Renal cortex interstitium (tissue), 11 donors: ENCODE data around the gene PMPCA. TPM values are rescaled to one million over a fixed set of nuclear protein-coding genes. Genes with fewer than 3 reads are reported as not detected.

Experiments
- DNase-seq, 11 donors: peaks; one replicate each; pipeline ENCODE4 v3.0.0-alpha.2; 2013; ENCODE audit warnings: low read depth in 9 of 11, low spot score in 4 of 11; ENCODE audit errors: extremely low read depth in 1 of 11
- polyA plus RNA-seq, 3 donors: library from polyadenylated mRNA; unstranded; fragments of 120-200 nt; gene quantifications; one replicate each; pipeline ENCODE4 v1.2.1, GENCODE V29; 2013; ENCODE audit not compliant: insufficient read length in 3 of 3

The PMPCA gene
- polyA plus RNA-seq, 3 donors: 55.7 to 67.3 (median 61.1) TPM

GRCh38 chr9:136370037-136370436, 40.4 kb upstream of the PMPCA start:
- DNase-seq: no peak

- DNase-seq: no peak
Measured at GRCh38 chr9:136370687-136371532, 39.5 kb upstream of the PMPCA start.

- no peak for DNase-seq
Measured at GRCh38 chr9:136371533-136371880, 39.0 kb upstream of the PMPCA start.

- no peak for DNase-seq
Measured at GRCh38 chr9:136372006-136372405, 38.5 kb upstream of the PMPCA start.

GRCh38 chr9:136372561-136373299, 37.7 kb upstream of the PMPCA start:
- peak in 8 of 11 donors; percentile 42 to 76 (median 62) for DNase-seq

- DNase-seq: no peak
Measured at GRCh38 chr9:136373300-136374182, 36.9 kb upstream of the PMPCA start, which contains the start of gene CARD9. Gene CARD9, minus strand, starts transcription at chr9:136373669. Its CDS starts 1,591 bp downstream, at chr9:136372078.

- no peak for DNase-seq
Measured at GRCh38 chr9:136374183-136374575, 36.3 kb upstream of the PMPCA start.

GRCh38 chr9:136375096-136375495, 35.4 kb upstream of the PMPCA start:
- DNase-seq: no peak

- no peak for DNase-seq
Measured at GRCh38 chr9:136376457-136376856, 34.0 kb upstream of the PMPCA start.

GRCh38 chr9:136377341-136378169, 32.9 kb upstream of the PMPCA start:
- DNase-seq: no peak

GRCh38 chr9:136378170-136379002, 32.1 kb upstream of the PMPCA start:
- no peak for DNase-seq

GRCh38 chr9:136379003-136379287, 31.5 kb upstream of the PMPCA start:
- no peak for DNase-seq

GRCh38 chr9:136379401-136379800, 31.1 kb upstream of the PMPCA start:
- DNase-seq: no peak

GRCh38 chr9:136379891-136380290, 30.6 kb upstream of the PMPCA start:
- DNase-seq: no peak

- DNase-seq: no peak
Measured at GRCh38 chr9:136380381-136380780, 30.1 kb upstream of the PMPCA start.

GRCh38 chr9:136381311-136381710, 29.1 kb upstream of the PMPCA start:
- no peak for DNase-seq

- DNase-seq: no peak
Measured at GRCh38 chr9:136381966-136382513, 28.4 kb upstream of the PMPCA start.

- no peak for DNase-seq
Measured at GRCh38 chr9:136383436-136383835, 27.0 kb upstream of the PMPCA start.
